NCI-H510A treated with DMSO at 0.1 percent for 48 hours (cell line): ENCODE results near the gene ID2.
A peak's percentile ranks its signal among the peaks of the same experiment; 100 is the strongest.
"Not testable (repeated sequence)": the region's sequence is repeated elsewhere in the genome, so short reads cannot be mapped to it uniquely, and the experiment has no call there.

Experiments
- DNase-seq: peaks from one replicate; lab custom pipeline; 2025; lab: John Stamatoyannopoulos, UW

The ID2 gene

DNA sequence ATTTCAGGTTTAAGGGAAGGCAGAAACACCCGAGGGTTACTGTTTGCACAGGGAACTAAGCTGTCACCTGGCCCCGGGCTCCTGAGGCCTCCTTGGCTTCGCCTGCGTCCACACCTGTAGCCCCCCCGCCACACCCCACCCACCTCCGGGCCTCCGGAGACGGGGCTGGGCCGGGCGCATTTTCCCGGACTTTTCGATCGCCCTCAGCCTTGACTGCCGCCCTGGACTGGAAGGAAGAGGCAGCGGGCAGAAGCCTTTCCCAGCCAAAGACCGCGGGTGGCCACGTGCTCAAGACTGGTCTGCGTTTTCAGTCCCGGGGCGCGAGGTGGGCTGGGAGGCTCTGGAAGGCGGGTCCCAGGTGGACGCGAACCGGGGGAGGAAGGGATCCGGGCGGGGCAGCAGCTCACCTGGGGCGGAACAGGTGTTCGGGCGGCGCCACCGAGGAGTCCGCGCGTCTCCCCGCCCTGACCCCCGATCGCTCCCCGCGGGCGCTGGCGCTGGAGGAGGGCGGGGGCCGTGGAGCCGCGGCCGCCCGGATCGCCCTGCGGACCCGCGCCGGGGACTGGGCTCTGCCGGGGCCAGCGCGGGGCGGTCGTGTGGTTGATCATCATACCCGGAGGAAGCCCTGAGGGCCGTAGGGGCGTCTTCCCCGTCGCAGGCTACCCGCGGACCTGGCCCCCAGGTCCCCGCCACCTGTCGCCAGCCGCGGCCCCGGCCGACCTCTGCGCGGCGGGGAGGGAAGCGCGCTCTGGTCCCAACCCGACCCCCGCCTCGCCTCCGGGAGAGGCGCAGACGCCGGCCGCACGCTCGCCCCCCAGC lies 3.2 kb downstream of the ID2 start:
- peak; percentile 80 for DNase-seq

DNA sequence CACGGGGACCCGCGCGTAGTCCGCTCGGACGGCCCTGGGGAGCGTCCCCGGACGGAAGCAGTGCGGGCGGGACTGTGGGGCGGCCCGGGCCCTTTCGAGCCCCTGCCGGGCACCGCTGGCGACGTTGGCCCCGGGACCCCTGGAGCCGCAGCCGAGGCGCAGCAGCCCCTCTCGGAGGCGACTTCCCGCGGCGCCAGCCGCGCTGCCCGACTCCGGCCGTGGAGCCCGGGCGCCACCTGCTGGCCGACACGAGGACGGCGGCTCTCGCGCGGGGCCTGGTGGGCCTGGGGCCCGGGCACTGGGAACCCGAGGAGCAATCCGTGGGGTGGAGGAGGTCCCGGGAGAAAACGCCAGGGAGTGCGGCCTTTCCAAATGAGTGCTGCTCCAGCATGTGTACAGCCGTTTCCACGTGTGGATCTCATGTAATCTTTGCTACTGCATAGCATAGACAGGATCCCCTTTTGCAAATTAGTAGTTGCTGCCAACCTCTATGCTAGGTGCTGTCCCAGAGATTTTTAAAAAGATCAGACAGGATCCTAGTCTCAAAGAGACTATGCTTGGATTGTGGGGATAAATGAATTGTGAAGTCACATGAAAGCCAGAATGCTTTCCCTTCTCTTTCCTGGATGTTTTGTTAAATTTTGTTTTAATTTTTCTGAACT lies 4.0 kb downstream of the ID2 start:
- DNase-seq: peak; percentile 70

DNA sequence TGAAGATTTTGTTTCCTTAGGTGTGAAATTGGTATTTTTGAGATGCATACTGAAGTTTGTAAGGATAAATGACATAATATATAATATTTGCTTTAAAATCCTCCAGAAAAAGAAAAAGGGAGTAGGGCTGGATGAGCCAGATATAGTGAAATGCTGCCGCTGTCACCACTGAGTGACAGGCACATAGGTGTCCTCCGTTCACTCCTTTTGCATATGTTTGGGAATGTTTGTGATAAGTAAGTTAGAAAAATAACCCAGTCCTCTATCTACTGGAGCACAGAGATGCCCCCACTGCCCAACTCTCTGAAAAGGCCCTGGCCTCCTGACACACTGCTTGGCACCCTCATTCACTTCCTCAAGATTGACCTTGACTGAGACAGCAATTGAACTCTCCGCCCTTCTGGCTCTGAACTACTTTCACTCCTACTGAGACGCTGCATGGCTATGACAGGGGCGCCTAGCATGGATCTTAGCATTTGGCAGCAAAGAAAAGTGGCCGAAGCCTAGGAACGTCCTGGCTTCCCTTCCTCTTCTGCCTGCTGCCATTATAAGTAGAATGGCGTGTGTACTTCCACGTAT lies 10.1 kb downstream of the ID2 start:
- no peak for DNase-seq

DNA sequence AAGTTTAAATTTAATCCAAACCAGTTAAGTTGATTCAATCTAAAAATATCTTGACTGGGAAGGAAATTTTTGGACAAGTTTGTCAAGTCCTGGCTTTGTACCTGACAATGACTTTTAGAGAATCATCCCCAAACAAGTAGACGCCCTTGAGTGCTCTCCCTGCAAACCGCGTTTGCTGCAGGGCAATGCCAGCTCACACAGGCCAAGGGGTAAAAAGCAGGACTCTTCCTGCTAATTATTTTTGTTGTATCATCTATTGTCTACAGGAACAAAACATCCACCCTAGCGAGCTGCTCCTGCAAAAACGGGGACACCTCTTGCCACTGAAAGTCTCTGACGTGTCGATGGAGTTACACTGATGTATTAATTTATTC lies 10.9 kb downstream of the ID2 start:
- no peak for DNase-seq

DNA sequence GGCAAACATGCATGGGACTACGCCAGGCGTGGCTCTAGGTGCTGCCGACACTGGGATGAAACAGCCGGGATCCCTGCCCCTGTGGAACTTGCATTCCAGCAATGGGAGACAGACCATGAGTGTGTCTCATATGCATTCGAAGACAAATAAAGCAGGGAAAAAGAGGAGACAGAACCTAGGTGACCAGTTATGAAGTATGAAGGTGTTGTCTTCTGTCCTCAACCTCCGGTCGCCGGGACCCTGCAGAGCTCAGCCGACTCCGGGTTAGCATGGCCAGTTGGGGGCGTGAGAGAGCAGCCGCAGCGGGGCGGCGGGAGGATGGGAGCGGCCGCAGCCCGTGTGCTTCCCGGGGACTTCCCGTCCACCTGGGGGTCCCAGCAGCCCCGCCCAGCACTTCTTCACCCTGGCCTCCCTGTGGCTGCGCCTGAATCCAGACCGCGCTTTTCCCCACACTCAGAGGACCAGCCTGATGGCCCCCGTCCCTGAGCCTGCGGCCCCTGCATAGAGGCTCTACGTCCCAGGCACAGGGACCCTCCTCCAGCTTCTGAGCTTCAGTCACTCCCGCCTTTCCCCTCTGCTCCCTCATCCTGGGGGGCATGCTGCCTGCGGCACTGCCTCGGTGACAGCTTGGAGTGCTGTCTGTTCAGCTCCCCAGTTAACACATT lies 11.4 kb downstream of the ID2 start:
- DNase-seq: no peak

DNA sequence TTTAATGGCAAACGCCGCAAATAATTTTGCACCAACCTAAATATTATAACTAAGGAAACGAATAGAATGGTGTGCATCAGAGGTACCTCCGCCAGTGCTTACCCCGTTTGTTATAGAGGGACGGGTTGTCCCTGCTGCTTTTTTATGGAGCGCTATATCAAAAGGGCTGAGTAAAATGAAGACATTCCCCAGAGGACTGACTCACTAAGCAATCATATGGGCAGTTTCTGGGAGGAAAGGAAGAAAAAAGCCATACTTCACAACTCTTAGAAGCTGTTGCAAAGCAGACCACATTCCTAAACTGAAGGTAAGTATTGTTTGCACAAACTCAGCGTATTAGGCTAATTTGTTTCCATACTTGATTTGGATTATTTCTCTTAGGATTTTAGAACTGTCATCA lies 12.9 kb downstream of the ID2 start:
- no peak for DNase-seq

DNA sequence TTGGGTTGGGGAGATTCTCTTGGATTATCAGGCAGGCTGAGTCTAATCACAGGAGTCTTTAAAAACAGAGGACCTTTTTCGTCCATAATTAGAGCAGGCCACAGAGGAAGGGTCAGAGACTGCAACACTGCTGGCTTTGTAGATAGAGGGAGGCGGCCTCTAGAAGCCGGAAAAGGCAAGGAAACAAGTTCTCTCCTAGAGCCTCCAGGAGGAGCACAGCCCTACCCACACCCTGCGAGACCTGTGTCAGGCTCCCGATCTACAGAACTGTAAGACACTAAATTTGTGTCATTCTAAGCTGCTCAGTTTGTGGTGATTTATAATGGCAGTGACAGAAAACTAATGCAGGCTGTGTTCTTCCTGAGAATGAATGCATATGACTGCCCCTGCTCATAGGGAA lies 15.3 kb downstream of the ID2 start:
- no peak for DNase-seq

DNA sequence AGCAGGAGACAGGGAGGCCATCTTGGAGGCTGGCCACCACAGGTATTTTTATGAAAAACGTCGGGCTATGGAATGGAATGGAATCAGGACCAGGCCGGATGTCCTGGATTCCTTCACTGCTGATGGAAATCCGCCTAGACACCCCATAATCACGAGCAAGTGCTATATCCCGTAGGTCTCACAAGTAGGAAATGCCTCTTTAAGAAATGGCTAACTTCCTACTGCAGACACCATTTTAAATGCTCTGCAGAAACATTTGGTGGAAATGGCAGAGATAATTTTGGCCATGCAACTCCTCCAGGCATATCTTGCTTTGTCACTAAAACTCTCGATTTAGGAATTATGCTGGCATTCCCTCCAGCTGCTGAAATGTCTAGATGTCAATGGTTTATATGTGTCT lies 18.0 kb downstream of the ID2 start:
- DNase-seq: no peak

DNA sequence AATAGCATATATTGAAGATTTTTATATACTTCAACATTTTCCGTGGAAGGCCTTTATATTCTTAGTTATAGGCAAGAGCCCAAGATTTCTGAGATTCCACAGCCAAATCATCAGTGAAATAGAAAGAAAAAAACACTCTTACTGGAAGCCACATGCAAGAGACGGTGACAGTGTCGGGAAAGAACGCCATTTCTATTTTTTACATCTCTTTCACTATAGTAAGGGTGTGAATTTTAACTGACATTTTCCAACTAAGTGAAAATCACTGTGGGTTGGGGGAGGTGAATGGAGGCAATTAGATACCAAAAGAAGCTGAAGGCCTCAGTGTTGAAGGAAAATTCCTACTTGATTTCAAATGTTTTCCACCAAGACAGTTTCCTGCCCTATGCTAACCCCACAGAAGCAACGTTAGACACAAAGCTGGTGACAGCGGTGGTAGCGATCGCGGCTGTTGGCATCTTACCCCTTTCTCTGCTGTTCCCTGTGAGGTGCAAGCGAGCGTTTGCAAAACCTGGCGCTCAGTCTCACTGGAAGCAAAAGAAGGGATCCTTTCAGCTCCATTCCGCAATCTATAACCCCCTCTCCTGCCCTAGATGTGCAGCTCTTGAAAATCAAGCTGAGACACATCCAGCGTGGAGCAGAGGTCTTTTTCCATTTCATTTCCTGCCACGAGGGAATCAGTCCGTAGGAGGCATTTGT lies 20.0 kb downstream of the ID2 start:
- no peak for DNase-seq

DNA sequence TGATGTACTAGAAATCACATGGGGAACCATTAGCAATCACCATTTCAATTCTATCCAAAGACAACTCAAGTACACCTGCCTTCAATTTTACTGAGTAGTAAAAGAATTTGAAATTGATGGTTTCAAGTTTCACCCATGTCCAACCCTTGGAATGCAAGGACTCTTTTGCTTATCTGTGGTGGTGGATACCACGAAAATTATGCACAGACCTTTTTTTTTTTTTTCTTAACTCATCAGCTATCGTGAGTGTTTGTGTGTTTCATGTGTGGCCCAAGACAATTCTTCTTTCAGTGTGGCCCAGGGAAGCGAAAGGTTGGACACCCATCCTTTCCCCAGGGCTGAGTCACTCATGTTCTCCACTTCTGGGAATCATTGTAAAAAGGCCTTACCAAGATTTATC lies 23.1 kb downstream of the ID2 start:
- no peak for DNase-seq

DNA sequence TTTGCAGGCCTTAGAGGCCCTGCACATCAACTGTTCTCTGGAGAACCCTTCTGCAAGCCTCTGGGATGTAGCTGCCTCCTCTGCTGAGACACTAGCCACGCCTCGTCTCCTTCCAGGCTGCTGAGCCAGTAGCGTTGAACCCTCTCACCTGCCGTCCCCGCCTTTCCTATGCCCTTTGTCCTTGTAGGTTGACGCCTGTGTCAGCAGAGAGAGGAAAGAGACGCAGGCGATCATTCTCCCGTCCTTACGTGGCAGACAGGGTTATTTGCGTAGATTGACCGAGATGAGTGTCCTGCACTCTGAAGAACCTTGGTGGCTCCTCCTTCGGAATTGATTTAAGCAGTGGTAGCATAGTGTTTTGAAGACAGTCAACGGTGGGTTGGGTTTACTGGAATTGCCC lies 27.8 kb downstream of the ID2 start:
- no peak for DNase-seq

DNA sequence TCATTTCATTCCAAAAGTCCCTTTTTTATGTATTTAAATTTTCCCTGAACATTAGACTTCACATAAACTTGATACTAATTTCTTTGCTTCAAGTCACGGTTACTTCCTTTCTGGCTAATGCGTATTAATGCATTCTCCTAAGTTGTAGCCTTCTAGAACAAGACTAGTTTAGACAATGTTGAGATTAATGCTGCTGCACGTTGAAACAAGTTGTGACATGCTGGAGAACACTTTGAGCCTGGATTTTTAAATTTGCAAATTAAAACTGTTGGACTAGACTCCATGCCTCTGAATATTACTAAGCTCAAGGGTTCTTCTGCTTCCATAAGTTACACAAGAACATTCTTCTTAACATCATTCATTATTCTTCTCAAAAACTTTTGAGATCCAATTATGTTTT lies 29.1 kb downstream of the ID2 start:
- no peak for DNase-seq

DNA sequence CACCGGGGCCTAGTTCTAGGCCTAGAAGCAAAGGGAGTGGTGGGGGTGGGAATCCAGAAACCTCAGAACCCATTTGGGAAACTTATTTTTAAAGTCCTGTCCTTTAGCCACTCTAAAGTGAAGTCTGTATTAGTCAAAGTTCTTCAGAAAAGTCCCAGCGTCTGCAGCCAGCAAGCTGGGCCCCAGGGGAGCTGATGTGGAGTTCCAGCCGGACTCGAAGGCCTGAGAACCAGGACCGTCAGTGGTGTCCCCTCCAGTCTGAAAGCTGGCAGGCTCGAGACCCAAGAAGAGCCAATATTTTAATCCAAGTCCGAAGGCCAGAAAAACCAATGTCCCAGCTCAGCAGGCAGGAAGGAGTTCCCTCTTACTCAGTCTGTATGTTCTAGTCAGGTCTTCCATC lies 32.4 kb downstream of the ID2 start:
- no peak for DNase-seq

DNA sequence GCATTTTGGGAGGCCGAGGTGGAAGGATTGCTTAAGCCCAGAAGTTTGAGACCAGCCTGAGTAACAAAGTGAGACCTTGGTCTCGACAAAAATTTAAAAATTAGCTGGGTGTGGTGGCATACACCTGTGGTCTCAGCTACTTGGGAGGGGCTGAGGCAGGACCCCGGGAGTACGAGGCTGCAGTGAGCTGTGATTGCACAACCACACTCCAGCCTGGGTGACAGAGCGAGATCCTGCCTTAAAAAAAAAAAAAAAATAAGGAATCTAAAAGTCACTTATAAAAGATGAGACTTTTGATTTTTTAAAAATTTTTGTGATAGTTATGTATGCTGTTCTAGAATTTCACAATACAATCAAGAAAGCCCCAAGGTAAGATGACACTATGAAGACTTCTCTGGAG lies 33.1 kb downstream of the ID2 start:
- no peak for DNase-seq

DNA sequence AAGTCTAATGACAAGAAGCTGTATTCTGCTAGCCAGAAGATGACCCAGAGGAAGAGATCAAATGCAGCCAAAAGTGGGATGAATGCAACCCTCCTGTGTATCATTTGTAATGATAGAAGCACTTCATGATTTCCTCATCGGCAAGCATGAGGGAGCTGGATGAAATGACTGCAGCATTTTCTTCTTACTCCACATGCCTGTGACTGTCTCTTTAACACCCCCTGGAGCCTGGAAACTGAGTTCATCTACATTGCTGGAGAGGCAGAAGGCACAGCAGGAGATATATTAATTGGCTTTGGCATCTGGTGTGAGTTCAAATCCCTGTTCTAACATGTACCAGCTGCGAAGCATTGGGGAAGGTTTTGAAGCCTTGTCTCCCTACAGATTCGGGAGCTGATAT lies 37.7 kb downstream of the ID2 start:
- no peak for DNase-seq

DNA sequence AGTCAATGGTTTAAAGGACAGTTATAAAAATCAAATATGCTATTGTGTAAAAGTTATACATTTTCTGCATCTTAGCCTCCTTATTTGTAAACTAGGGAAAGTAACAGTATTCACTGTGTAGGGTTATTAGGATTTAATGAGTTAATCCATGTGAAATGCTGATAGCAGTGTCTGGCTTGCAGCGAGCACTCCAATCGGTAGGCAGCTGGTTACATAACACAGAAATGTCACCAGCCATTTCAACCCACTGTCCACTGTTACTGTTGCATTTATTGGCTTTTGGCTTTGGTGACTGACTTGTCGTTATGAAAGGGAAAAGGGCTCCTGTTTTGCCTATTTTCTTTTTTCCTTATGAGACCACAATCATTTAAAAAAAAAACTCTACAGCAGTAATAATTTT lies 38.9 kb downstream of the ID2 start:
- DNase-seq: no peak

DNA sequence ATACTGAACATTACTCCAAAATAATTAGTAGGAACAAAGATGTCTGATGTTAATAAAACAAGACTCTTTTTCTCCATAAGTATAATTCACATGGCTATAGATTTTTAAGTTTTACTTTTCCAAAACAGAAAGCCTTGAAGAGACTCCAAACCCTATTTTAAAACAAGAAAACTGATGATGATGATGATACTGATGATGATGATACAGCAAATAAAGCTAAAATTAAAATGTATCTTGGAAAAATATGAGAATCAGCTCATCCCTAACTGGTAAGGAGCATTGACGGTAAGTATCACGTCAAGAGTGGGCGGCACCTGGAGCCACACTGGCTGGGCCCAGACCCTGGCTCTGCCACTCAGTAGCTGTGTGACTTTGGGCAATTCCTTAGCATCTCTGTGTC lies 39.6 kb downstream of the ID2 start:
- no peak for DNase-seq

DNA sequence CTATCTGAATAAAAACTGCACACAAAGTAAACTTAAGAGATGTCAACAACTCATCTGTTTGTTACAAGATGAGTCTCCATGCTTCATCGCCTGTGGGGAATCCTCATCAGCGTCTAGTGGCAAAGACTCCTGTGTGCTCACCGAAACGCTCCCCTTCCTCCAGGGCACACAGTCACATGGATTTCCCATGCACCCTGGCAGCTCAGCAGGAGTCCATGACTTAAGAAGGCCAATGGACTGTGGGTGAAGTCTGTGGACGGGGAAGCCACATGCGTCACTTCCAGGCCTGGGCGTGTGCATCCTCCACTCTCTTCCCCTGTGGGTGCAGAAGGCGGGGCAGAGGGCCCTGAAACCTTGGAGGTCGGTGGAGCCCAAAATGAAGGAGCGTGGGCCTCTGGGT lies 41.1 kb downstream of the ID2 start:
- no peak for DNase-seq

DNA sequence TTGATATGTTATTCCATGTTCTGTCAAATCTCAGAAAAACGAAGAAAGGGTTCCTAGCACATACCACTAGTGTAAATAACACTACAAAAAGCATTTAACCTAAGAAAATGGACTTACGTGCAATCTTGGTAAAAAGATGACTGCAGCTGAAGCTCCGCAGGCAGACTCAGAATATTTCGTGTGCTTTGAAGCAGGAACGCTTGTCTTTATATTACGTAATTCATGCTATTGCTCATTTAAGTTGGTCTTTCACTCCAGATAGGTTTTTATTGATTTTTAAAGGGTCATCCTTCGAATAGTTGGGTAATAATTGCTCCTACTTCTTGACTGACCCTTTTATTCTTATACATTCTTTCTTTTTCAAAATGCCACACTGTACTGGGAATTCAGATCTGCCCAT lies 44.0 kb downstream of the ID2 start:
- no peak for DNase-seq

DNA sequence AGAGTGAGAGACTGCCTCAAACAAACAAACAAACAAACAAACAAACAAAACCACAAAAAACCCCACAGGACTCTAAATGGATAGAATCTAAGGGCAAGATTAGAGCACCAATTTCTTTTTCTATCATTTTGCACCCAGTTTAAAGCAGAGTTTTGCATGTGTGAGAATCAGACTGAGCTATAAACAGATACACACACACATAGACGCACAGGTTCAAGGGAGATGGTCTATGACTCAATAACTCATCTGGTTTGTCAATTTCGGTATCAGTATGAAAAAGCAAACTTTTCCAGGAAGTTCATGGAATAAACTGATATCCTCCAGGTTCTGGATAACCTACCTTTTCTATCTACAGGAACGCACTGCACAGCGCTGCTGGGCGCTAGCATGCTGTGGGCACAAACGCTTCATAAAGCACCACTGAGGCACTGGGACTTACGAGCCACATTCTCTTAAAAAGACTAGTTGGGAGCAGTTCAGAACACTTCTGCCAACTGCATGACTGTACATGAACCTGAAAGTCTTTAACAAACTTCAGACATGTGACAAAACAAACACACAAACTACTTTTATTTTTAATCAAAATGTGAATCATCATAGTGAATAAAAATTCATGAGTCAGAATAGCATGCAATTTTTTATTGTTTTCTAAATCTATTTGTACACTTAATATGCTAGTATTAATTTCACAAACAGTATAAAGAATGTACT lies 46.6 kb downstream of the ID2 start:
- DNase-seq: no peak

DNA sequence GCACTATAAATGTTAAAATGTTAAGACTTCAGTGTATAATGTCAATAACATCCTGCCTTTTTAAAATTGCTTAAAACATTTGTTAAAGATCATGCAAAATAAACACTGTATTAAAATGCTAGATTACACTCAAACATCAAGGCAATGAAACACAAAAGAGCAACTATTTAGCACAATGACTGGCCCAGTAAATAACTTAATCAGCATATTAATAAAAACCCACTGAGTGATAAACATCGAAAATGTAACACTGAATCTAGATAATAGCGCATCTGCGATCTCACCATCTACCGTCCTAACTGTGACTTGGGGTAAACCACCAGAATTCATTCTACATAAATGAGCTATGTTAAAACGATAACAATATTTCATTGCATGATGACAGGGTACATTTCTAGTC lies 47.2 kb downstream of the ID2 start:
- DNase-seq: not testable (repeated sequence)

DNA sequence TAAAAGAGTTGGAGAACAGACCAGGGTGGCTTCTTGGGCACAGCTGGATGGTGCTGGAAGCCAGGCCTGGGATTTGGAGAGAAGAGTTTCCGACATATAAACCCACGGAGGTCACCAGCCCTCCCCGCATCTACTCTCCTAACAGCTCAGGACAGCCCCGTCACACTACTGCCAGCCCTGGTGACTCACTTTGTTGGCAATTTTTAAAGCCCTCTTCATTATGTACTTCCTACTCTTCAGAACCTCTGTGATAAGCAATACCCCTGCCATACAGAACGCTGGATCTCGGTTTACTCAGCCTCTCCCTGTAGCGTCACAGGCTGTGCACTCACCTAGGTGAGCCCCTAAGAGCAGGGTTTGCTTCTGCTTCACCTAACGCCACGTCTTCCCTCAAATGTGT lies 48.1 kb downstream of the ID2 start:
- DNase-seq: no peak
